ENCODE data around the gene DMRT1.

The DMRT1 gene

GRCh38 chr9:1005043-1005667, 163.7 kb downstream of the DMRT1 start:
- peak; percentile 13 to 35 for DNase-seq

- no peak for DNase-seq
Measured at GRCh38 chr9:1007312-1007711, 165.8 kb downstream of the DMRT1 start.

- no peak for DNase-seq
Measured at GRCh38 chr9:1008216-1008615, 166.7 kb downstream of the DMRT1 start.

GRCh38 chr9:1009101-1009707, 167.7 kb downstream of the DMRT1 start:
- peak; percentile 62 to 74 for DNase-seq

GRCh38 chr9:1013021-1013420, 171.5 kb downstream of the DMRT1 start:
- DNase-seq, result no peak

- DNase-seq, result no peak
Measured at GRCh38 chr9:1014225-1014624, 172.7 kb downstream of the DMRT1 start.

GRCh38 chr9:1014640-1015039, 173.1 kb downstream of the DMRT1 start:
- DNase-seq, result no peak

- no peak for DNase-seq
Measured at GRCh38 chr9:1018121-1018520, 176.6 kb downstream of the DMRT1 start.
